NCI-H2081 (cell line): ENCODE measurements around the gene ZBTB7C.

ENCODE experiments used
- DNase-seq, 2 experiments: peaks; one replicate each; lab custom pipeline; 2025; lab: John Stamatoyannopoulos, UW

Gene ZBTB7C

GRCh38 chr18:47992976-47993375, 416.2 kb downstream of the ZBTB7C start:
- no peak for DNase-seq

- DNase-seq = no peak
Observed at GRCh38 chr18:47992266-47992665, 416.9 kb downstream of the ZBTB7C start.

- no peak for DNase-seq
Observed at GRCh38 chr18:47990981-47991380, 418.2 kb downstream of the ZBTB7C start.

- no peak for DNase-seq
Observed at GRCh38 chr18:47987388-47987699, 421.8 kb downstream of the ZBTB7C start.

GRCh38 chr18:47986620-47987387, 422.4 kb downstream of the ZBTB7C start:
- no peak for DNase-seq

GRCh38 chr18:47985866-47986265, 423.3 kb downstream of the ZBTB7C start:
- DNase-seq = no peak

GRCh38 chr18:47984991-47985390, 424.2 kb downstream of the ZBTB7C start:
- DNase-seq = no peak

- DNase-seq = no peak
Observed at GRCh38 chr18:47983946-47984345, 425.2 kb downstream of the ZBTB7C start.

GRCh38 chr18:47983055-47983454, 426.1 kb downstream of the ZBTB7C start:
- DNase-seq = no peak

GRCh38 chr18:47981830-47982229, 427.4 kb downstream of the ZBTB7C start:
- DNase-seq = no peak

GRCh38 chr18:47981320-47981719, 427.9 kb downstream of the ZBTB7C start:
- no peak for DNase-seq

GRCh38 chr18:47979611-47980200, 429.5 kb downstream of the ZBTB7C start:
- no peak for DNase-seq

- no peak for DNase-seq
Observed at GRCh38 chr18:47978603-47979002, 430.6 kb downstream of the ZBTB7C start.

- DNase-seq = no peak
Observed at GRCh38 chr18:47978141-47978540, 431.0 kb downstream of the ZBTB7C start.
